NCI-H146 treated with DMSO at 0.1 percent for 48 hours (cell line): Measurements from ENCODE around the gene PPP1R26.

Experiments
- DNase-seq: peaks from one replicate; lab custom pipeline; 2025; ENCODE audit not compliant: unreplicated experiment; lab: John Stamatoyannopoulos, UW

PPP1R26 gene

DNA sequence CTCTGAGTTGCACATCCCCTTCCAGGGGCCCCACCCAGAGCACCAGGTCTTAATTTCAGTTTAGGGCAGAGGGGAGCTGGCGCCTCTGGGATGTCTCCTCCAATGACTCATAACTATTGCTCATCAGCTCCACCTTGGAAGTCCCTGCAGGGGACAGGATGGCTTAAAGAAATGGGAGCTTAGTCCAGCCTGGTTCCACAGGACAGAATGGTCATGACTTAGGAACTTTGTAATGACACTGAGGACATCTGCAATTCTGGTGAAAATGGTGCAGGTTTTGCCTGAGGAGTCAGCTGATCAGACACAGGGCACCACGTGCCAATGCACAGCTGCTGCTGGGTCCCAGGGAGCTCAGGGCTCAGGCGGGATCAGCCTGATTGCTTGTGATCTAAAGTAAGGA, 16.4 kb upstream of the PPP1R26 start:
- DNase-seq: no peak

DNA sequence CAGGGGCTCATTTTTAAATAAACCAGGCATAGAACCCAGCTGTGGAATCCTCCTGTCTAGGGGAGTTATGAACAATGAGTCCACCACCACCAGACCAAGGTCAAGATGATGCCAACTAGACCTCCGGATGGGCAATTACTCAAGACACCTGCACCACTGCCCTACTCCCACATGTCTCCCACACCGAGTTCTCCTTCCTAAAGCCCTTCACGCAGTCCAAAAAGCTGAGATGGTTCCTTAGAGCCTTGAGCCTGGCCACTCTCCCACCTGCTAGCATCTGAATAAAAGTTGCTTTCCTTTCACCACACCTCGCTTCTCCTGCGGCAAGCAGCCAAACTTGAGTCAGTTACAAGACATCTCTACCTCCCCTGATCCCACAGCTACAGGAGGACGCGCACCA, 15.4 kb upstream of the PPP1R26 start:
- no peak for DNase-seq

DNA sequence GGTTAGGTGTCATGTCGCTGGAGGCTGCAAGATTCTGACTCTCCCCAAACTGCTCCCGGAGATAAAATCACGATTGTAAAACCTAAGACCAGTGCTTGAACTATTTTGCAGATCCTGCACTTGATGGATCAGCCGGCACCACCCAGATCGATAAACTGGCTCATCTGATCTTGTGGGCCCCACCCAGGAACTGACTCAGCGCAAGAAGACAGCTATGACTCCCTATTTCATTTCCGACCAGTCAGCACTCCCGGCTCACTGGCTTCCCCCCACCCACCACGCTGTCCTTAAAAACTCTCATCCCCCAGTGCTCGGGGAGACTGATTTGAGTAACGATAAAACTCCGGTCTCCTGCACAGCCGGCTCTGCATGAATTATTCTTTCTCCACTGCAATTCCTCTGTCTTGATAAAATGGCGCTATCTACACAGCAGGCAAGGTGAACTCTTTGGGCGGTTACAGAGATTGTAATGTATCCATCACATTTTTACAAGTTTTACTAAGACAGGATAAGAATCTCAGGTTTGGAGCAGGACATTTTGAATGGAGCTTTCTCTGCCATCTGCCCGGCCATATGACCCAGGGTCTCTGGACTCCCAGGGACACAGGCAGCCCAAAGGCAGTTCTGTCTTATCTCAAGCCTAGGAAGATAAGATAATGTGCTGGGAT, 10.6 kb upstream of the PPP1R26 start:
- no peak for DNase-seq

DNA sequence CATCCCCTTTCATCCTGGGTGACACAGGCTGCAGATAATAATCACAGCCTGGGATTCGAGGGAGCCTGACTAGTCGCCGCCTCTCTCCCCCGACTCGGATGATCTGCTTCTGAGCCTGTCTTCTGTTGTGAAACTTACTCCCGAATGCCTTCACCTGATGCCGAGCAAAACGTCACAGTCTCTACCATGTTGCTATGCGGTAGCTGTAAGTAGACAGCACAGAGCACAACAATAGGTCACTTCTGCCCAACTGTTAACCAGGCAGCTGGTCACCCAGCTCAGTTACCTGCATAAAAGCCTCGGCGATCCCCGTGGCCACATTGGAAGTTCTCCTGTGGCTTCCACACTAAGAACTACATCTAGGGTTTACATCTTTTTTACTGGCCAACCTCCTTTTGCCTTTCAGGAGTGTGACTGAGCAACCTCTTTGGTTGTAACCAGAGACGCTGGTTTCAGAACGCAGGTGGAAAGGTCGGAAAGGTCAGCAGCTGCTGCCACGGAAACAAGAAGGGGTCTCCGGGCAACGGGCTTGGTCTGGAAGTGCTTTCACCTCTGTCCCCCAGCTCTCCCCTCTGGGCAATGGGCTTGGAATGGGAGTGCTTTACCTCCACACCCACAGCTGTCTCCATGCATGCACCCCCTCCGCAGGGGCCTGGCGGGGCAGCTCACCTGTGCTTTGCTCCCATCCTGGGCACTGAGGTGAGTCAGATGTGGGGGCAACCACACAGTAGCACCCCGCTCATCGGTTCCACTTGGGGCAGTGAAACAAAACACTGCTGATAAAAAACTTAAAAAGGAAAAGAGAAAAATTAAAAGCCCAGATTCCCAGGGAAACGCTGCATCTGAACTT, 7.6 kb upstream of the PPP1R26 start:
- DNase-seq: peak; percentile 66

DNA sequence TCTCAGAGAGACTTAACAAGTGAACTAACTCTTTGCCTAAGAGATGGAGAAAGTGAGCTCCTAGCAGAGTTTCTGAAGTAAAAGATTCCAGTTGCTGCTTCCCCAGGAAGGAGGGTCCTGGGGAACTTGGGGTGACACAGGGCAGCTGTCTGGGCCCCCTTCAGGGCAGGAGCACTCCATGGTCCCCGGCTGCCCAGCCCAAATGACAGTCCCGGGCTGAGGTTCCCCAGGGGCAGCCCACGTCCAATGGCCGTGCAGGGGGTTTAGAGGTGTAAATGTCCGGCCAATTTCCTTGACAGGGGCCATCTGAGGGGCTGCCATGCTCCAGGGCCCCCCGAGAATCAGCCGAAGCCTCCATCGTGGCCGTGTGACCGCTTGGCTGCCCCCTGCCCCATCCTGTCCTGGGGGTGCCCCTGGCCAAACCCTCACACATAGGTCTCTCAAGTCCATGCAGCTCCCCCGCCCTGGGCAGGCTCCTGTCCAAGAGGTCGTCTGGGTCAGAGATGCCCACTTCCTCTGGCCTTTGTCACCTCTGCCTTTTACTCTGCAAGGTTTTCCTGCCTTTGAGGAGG, 5.5 kb upstream of the PPP1R26 start:
- DNase-seq: no peak

DNA sequence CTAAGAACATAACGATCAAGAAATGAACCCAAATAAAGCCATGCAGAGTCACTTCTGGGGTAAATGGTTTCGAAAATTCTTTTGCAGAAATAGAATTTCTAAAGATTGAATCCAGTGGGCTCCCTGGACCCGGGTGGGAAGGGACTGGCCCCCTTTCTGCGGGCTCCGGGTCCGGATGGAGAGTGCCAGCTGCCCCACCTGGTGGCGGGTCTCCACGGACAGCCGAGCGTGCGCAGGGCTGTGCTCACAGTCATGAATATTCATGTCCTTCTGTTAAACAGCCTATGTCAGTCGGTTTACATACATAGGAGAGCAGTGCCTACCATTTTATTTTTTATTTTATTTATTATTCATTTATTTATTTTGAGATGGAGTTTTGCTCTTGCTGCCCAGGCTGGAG, 4.7 kb upstream of the PPP1R26 start:
- DNase-seq: no peak

DNA sequence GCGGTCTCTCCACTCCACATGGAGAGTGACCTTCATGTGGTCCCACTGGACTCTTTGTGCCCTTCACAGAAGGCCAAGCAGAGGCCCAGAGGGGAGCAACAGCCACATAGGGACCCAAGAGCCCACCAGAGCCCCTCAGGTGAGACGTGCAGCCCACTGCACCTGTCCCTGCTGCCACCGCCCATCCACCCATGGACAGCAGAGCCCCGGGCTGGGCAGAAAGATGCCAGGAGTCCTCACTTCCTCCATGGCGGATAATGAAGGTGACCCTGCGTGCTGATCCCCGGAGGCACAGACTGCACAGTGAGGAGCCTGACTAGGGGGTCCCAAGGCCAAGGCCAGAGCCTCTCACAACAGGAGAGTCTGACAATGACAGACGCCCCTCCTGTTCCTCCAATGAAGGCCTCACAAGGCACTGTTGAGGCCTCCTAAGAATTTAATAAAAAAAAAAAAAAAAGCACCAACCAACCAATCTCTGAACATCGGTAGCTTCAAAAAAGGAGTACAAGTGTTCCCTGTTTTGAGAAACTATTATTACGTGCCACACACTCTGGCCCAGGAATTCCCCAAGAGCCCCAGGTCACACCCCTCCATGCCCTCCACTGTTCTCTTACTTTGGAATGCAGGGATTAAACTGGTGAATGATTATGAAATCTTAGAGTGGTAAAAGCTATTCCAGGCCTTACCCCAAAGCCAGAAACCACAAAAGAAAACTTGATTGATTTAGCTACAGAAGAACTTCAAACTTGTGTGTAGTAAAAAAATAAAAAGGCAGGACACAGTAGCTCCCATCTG, 2.8 kb upstream of the PPP1R26 start:
- DNase-seq: no peak

DNA sequence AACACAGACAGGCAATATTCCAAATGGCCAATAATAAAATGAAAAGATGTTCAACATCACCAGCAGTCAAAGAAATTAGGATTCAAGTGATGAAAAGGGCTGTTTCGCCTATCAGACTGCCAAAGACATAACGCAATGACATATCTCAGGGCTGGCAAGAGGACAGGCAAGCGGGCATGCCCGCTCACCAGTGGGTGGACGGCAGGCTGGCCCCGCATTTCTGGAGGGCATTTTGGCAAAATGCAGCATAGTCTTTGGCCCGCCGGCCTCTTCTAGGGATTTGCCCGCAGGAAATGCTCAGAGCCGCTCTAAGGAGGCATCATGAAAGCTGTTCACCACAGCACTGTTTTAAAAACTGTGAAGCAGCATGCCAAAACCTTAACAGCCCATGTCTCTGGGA, 1.4 kb upstream of the PPP1R26 start:
- no peak for DNase-seq

DNA sequence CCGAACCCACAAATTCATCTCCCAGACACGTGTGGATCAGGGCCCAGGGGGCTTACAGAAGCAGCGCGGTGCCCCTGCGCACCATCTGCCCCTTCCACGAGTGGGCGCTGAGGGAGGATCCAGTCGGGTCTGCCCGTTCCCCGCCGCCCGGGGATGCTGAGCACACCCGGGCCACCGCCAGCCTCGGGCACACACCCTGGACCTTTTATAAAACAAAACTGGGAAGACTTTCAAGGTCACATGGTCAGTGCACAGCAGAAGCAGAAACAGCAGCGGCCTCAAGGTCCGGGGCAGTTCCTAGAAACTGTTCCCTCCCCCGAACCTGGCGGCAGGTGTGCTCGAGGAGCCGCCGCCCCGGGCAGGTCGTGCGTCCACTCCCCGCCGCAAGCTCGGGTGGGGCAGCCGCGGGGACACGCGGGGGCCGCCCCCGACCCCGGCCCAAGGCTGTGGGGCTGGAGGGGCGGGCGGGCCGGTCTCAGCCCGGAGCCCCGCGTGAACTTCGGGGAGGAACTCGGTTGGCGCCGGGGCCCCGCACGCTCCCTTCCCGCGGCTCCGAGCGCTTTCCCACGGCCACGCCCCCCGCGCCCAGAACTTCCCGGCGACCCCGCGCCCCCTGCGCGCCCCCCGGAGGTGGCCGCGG, 633 bp upstream of the PPP1R26 start:
- no peak for DNase-seq

DNA sequence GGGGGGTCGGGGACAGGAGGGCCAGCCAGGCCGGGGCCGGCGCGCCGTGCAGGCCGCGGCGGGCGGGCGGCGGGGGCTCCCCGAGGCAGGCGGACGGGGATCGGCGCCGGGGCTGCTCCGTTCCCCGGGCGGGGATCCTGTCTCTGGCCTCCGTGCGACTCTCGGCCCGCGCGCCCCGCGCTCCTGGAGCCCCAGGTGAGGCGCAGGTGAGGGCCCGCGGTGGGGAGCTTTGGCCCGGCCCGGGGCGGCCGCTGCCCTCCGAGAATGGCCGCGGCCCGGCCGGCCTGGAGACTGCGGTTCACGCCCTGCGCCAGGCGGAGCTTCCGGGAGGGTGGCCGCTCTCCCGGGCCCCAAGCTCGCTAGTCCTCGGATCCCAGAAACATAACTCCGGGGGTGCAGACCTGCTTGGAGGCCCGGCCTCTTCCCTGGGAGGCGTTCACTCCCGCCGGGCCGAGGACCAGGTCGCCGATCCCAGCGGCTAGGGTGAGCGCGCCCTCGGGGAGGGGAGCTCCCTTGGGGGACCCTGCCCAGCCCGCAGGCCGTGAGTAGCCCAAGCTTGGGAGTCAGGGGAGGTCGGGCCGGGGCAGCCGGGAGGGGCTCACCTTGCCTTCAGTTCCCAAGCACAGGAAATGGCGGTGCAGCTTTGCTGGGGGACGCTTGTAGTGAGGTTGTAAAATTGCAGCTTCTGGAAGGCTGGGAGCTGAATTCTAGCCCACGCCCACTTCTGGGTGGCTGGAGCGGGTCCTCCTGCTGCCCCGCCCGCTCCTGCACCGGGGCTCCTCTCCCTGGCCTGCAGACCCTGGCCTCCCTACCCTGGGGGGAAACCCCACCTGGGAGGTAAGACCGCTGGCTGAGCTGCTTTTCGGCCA, 723 bp downstream of the PPP1R26 start:
- no peak for DNase-seq

DNA sequence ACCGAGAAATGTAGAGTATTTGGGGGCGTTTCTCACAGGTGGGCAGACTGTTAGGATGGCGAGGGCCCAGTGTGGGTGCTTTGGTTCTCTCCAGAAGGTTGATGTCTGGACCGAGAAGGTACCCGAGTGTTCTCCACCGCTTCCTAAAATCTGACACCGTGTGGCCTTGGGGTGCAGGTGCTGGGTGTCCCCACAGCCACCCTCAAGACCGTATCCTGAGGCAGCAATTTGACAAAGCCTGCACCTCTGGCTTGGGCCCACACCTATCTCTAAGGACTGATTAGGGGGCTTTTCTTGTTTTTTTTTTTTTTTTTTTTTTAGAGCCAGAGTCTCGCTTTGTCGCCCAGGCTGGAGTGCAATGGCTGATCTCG, 1.3 kb downstream of the PPP1R26 start:
- no peak for DNase-seq

DNA sequence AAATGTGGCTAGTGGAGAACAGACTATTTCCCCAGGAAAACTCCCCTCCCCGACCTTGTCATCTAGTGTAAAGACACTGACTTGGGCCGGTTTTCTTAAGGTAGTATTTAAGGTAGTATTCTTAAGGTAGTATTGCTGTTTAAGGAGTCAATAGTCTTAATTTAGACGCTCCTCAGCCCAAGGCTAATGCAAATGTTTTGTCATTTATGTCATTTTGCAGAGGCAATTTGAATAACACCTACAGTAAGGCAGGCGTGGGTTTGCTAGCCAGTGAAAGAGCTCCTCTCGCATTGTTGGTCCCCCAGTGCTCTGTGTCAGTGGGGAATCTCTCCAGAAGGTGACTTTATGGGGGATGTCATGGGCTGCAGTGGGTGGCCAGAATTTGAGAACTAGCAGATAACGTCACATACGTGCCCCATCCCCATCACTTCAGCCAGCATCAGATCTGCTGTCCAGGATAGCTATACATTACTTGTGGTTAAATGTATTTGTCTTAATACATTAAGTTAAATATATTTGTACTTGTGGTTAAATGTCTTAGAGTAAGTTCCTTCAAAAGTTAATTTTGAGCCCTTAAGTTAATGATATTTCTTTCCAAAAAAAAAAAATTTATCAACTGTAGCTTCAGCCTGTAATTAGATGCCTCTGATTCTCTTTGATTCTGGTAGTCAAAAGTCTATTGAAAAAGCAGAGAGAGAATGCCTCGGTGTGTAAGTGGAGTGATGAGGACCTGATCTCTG, 2.6 kb downstream of the PPP1R26 start:
- no peak for DNase-seq

DNA sequence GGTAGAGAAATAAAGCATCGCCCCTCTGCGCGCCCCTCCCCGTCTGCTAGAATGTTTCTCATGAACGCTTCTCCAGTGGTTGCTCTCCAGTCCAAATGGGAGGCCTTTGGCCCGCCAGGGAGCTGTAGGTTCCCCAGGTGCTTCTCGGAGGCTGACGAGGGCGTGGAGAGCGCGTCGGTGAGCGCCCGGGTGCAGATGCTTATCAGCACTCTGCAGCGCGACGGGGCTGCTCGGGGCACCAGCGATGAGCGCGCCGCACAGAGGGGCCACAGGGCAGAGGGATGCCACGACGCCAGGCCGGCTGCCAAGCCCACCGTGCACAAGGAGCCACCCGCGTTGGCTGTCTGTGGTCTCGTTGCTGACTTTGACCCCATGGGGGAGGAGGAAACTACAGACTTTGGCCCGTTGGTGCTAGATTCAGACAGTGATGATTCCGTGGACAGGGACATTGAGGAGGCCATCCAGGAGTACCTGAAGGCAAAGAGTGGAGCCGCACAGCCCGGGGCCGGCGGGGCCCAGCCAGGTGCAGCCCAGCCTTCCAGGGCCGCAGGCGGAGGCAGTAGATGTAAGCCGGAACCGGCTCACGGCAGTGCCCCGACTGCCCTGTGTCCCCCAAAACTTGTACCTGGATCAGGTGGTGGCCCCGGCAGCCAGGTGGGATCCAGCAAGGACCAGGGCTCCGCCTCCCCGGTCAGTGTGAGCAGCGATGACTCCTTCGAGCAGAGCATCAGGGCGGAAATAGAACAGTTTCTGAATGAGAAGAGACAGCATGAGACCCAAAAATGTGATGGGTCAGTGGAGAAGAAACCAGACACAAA, 5.1 kb downstream of the PPP1R26 start:
- no peak for DNase-seq

DNA sequence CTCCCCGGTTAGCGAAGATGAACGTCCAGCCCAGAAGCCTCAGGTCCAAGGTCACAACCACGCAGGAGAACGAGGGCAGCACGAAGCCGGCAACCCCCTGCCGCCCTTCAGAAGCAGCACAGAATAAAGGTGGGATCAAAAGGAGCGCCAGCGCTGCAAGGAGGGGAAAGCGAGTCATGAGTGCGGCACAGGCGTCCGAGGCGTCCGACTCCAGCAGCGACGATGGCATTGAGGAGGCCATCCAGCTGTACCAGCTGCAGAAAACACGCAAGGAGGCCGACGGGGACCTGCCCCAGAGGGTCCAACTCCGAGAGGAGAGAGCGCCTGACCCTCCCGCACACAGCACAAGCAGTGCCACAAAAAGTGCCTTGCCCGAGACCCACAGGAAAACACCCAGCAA, 5.8 kb downstream of the PPP1R26 start:
- DNase-seq: no peak

DNA sequence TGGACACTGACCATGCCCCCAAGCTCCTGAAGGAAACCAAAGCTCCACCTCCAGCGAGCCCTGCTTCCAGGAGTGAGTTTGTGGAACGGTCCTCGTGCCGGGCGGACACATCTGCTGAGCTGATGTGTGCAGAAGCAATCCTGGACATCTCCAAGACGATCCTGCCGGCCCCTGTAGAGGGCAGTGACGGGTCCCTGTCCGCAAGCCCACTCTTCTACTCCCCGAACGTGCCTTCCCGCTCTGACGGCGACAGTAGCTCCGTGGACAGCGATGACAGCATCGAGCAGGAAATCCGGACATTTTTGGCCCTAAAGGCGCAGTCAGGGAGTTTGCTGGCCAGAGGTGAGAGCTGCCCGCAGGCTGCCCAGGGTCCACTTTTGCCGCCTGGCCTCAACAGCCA, 6.2 kb downstream of the PPP1R26 start:
- DNase-seq: no peak

DNA sequence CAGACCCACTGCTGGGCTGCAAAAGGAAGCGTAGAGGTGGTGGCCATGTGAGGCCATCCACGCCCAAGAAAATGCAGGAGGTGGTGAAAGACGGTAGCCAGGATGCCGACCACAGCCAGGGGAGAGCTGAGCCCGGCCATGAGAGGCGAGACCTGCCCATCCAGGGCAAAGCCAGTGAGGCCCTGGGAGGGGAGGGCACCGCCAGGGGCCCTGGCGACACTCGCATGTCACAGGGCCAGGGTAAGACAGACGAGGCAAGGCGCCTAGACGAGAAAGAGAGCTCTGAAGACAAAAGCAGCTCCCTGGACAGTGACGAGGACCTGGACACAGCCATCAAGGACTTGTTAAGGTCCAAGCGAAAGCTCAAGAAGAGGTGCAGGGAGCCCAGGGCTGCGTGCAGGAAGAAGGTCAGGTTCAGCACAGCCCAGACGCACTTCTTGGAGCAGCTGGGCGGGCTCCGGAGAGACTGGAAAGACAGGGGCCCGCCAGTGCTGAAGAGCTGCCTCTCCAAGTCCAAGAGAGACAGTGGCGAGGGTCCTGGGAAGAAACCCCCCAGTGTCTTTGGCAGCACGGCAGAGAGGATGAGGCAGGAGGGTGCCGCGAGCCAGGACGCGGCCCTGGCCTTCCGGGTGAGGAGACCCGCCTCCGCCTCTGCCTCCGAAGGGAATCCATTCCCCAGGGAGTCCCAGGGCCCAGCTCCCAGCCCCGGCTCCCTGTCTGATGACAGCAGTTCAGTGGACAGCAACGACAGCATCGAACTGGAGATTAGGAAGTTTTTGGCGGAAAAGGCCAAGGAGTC, 6.9 kb downstream of the PPP1R26 start:
- DNase-seq: no peak

DNA sequence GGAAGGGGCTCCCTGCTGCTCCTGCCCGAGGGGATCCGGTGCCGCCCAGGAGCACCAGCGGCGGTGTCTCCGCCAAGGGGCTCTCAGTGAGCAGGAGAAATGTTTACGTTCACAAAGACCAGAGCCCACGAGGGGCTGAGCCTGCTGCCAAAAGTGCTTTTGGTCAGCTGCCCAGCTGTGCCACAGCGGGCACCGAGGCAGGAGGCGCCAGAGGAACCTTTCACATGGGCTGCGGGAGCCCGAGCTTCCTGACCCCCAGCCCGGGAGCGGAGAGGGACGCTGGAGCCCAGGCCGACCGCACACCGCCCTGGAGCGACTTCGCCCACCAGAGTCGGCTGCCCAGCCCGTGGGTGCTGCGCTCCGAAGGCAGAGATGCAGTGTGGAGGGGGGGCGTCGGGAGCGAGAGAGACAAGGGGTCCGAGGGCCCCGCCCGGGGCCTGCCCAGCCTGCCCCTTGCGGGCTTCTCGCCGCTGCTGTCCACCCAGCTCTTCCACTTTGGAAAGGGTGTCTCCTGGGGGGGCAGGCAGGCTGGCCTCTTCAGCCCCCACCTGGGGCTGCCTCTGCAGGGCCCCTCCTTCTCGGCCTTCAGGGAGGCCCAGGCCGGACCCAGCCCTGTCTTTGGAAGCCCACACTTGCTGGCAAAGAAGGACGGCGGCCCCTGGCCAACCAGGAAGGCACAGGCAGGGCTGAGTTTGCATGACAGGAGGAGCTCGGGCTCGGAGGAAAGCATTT, 7.9 kb downstream of the PPP1R26 start:
- DNase-seq: no peak
